GM18861 (cell line): ENCODE measurements around the gene PCDHGB5.
"Not testable (repeated sequence)": the region's sequence is repeated elsewhere in the genome, so short reads cannot be mapped to it uniquely, and the experiment has no call there.

Experiments used
- ATAC-seq: cut with Tn5 transposase; IDR thresholded peaks from one replicate; pipeline ENCODE4 v1.9.1; 2021; ENCODE audit not compliant: unreplicated experiment

PCDHGB5 gene

GRCh38 chr5:141375444-141376155, 22.1 kb upstream of the PCDHGB5 start:
- ATAC-seq: not testable (repeated sequence)

GRCh38 chr5:141382469-141383294, 15.1 kb upstream of the PCDHGB5 start, which contains the start of gene PCDHGA7:
TSS of gene PCDHGA7 (plus strand) at chr5:141382742. CDS start at chr5:141382900, 158 bp downstream.
- no peak for ATAC-seq

GRCh38 chr5:141383345-141383744, 14.4 kb upstream of the PCDHGB5 start:
- no peak for ATAC-seq

GRCh38 chr5:141384471-141385267, 13.1 kb upstream of the PCDHGB5 start:
- ATAC-seq: no peak

GRCh38 chr5:141387557-141388311, 10.0 kb upstream of the PCDHGB5 start, which contains the start of gene PCDHGB4:
TSS of gene PCDHGB4 (plus strand) at chr5:141387698. CDS start at chr5:141387885, 187 bp downstream.
- not testable (repeated sequence) for ATAC-seq

GRCh38 chr5:141388661-141389060, 9.1 kb upstream of the PCDHGB5 start:
- ATAC-seq: no peak

- ATAC-seq: no peak
Observed at GRCh38 chr5:141389153-141390042, 8.3 kb upstream of the PCDHGB5 start.

- no peak for ATAC-seq
Observed at GRCh38 chr5:141392429-141393198, 5.1 kb upstream of the PCDHGB5 start, which contains the start of gene PCDHGA8. TSS of gene PCDHGA8 (plus strand) at chr5:141392633. CDS start at chr5:141392814, 181 bp downstream.

- ATAC-seq: no peak
Observed at GRCh38 chr5:141393267-141393666, 4.5 kb upstream of the PCDHGB5 start.

GRCh38 chr5:141394401-141395187, 3.2 kb upstream of the PCDHGB5 start:
- not testable (repeated sequence) for ATAC-seq

GRCh38 chr5:141398608-141399007, 861 bp downstream of the PCDHGB5 start:
- ATAC-seq: no peak

GRCh38 chr5:141399555-141400258, 2.0 kb downstream of the PCDHGB5 start:
- ATAC-seq: no peak

- no peak for ATAC-seq
Observed at GRCh38 chr5:141402553-141403243, 5.0 kb downstream of the PCDHGB5 start, which contains the start of gene PCDHGA9. TSS of gene PCDHGA9 (plus strand) at chr5:141402778. CDS start at chr5:141402953, 175 bp downstream.

- no peak for ATAC-seq
Observed at GRCh38 chr5:141403387-141403786, 5.6 kb downstream of the PCDHGB5 start.

GRCh38 chr5:141407790-141408505, 10.2 kb downstream of the PCDHGB5 start, which contains the start of gene PCDHGB6:
TSS of gene PCDHGB6 (plus strand) at chr5:141408021. CDS start at chr5:141408203, 182 bp downstream.
- ATAC-seq: peak; percentile 40
